H1 (cell line): Measurements from ENCODE around the gene LYSET. TPM values are rescaled to one million over a fixed set of nuclear protein-coding genes. Genes with fewer than 3 reads are reported as not detected.

ENCODE experiments used
- BACH1 ChIP-seq: IDR thresholded peaks from 2 replicates; pipeline ENCODE4 v1.6.1; 2012; ENCODE audit warnings: low read length, improper control_type of control experiment
- BRCA1 ChIP-seq: IDR thresholded peaks from 2 replicates; pipeline ENCODE4 v1.6.1; 2012; ENCODE audit warnings: low read depth, low read length, improper control_type of control experiment
- CBX5 ChIP-seq: fragments of 300-800, 300-1000 bp; sonication (generic); IDR thresholded peaks from 2 replicates; pipeline ENCODE4 v1.7.1; 2016; ENCODE audit warnings: antibody characterized with exemption, low read length, low read depth
- CBX8 ChIP-seq: fragments of 300-800, 300-1000 bp; sonication (generic); IDR thresholded peaks from 2 replicates; pipeline ENCODE4 v1.7.1; 2016; ENCODE audit warnings: low read depth, low read length, borderline replicate concordance
- CREB1 ChIP-seq: IDR thresholded peaks from 2 replicates; pipeline ENCODE4 v1.6.1; 2012; ENCODE audit warnings: inconsistent platforms
- E2F6 ChIP-seq: IDR thresholded peaks from 2 replicates; pipeline ENCODE4 v1.6.1; 2012; ENCODE audit warnings: inconsistent platforms
- EGR1 ChIP-seq: IDR thresholded peaks from 2 replicates; pipeline ENCODE4 v1.6.1; 2011; ENCODE audit warnings: low read depth, low read length, borderline replicate concordance
- EZH2 ChIP-seq: fragments of 200-600 bp; sonication (generic); IDR thresholded peaks from 2 replicates; pipeline ENCODE4 v1.7.1; 2012; ENCODE audit warnings: low read depth, mild to moderate bottlenecking, moderate library complexity, low read length, inconsistent platforms; ENCODE audit not compliant: severe bottlenecking
- GABPA ChIP-seq: IDR thresholded peaks from 2 replicates; pipeline ENCODE4 v1.6.1; 2011; ENCODE audit warnings: mild to moderate bottlenecking, low read length, moderate library complexity, borderline replicate concordance; ENCODE audit not compliant: insufficient read depth
- JUN ChIP-seq: IDR thresholded peaks from 2 replicates; pipeline ENCODE4 v1.6.1; 2011; ENCODE audit warnings: low read depth, mild to moderate bottlenecking, improper control_type of control experiment, low read length
- KDM4A ChIP-seq: IDR thresholded peaks from one replicate; pipeline ENCODE4 v1.7.1; 2012; ENCODE audit warnings: low read depth, mild to moderate bottlenecking, moderate library complexity, low read length, inconsistent platforms; ENCODE audit not compliant: severe bottlenecking
- NRF1 ChIP-seq: IDR thresholded peaks from 2 replicates; pipeline ENCODE4 v1.6.1; 2011; ENCODE audit warnings: mild to moderate bottlenecking, low read depth, low read length, improper control_type of control experiment
- POLR2AphosphoS5 ChIP-seq: IDR thresholded peaks from 2 replicates; pipeline ENCODE4 v1.6.1; 2011; ENCODE audit warnings: low read depth, low read length
- RAD21 ChIP-seq, 2 experiments: IDR thresholded peaks in 1 of 2; conservative IDR thresholded peaks in 1 of 2; 2 replicates each; pipeline ENCODE4 v1.6.1; 2011; ENCODE audit warnings: low read depth in 2 of 2, low read length in 2 of 2, improper control_type of control experiment in 1 of 2, inconsistent platforms in 1 of 2, mild to moderate bottlenecking in 1 of 2, moderate library complexity in 1 of 2
- RNF2 ChIP-seq: fragments of 200-900, 300-1000 bp; sonication (generic); IDR thresholded peaks from 2 replicates; pipeline ENCODE4 v1.7.1; 2016; ENCODE audit warnings: borderline replicate concordance, low read depth, mild to moderate bottlenecking, antibody characterized with exemption, low read length; ENCODE audit not compliant: poor library complexity, severe bottlenecking; ENCODE audit errors: missing control alignments
- SIRT6 ChIP-seq: IDR thresholded peaks from one replicate; pipeline ENCODE4 v1.7.1; 2012; ENCODE audit warnings: low read length, inconsistent platforms
- SIX5 ChIP-seq: IDR thresholded peaks from 2 replicates; pipeline ENCODE4 v1.6.1; 2011; ENCODE audit warnings: mild to moderate bottlenecking, low read depth, low read length
- SP1 ChIP-seq: IDR thresholded peaks from 2 replicates; pipeline ENCODE4 v1.6.1; 2011; ENCODE audit warnings: low read depth, low read length
- SP2 ChIP-seq: IDR thresholded peaks from 2 replicates; pipeline ENCODE4 v1.6.1; 2012; ENCODE audit warnings: mild to moderate bottlenecking, low read length, inconsistent platforms
- SP4 ChIP-seq: IDR thresholded peaks from 2 replicates; pipeline ENCODE4 v1.6.1; 2012; ENCODE audit warnings: low read length, inconsistent platforms
- TAF1 ChIP-seq: IDR thresholded peaks from 2 replicates; pipeline ENCODE4 v1.6.1; 2011; ENCODE audit warnings: mild to moderate bottlenecking, low read depth, low read length
- TAF7 ChIP-seq: optimal IDR thresholded peaks from 2 replicates; pipeline ENCODE3; 2011; ENCODE audit warnings: low read depth, mild to moderate bottlenecking, inconsistent platforms, low read length, moderate library complexity, borderline replicate concordance
- TCF12 ChIP-seq: IDR thresholded peaks from 2 replicates; pipeline ENCODE4 v1.6.1; 2011; ENCODE audit warnings: low read depth, mild to moderate bottlenecking, low read length
- USF2 ChIP-seq: IDR thresholded peaks from 2 replicates; pipeline ENCODE4 v1.6.1; 2011; ENCODE audit warnings: low read length, improper control_type of control experiment
- polyA plus RNA-seq, 7 experiments: library from polyadenylated mRNA; depleted of rRNA in 3 of 7; stranded (reverse) in 5 of 7; unstranded in 2 of 7; fragments of >200 nt in 5 of 7; fragments of 200-250 nt in 2 of 7; gene quantifications; 1 replicate in 5 of 7; 2 replicates in 1 of 7; 4 replicates in 1 of 7; pipeline versions ENCODE4 v1.2.1 to v1.2.3, GENCODE V29; 2011 to 2013; ENCODE audit warnings: missing spikeins in 2 of 7, mixed read lengths in 2 of 7
- total RNA-seq: library from RNA; stranded (reverse); fragmentation: NEBNext Ultra II Directional; extraction: Animal tissue kit (Norgen Biotek cat#: 25700); gene quantifications from 2 replicates; pipeline ENCODE4 v1.2.1, GENCODE V29; 2021

Gene LYSET
- total and polyA plus RNA-seq, 2 of the 8 experiments (the other 6 are each of a cell fraction or from before 2014, with no cell fraction given): 26.2 to 26.9 TPM

GRCh38 chr14:93206793-93207467 is 21.8 kb downstream of the LYSET start, which contains the start of the genes GON7 and UBR7 (continued):
- TF ChIP-seq USF2: no peak
- peak; percentile 59 for TF ChIP-seq POLR2AphosphoS5
- TF ChIP-seq CBX8: no peak
- peak; percentile 7; the same call in 1 of the 2 replicates for TF ChIP-seq SIX5
- no peak for TF ChIP-seq RNF2
- TF ChIP-seq SIRT6: no peak
- no peak for TF ChIP-seq JUN
- no peak for TF ChIP-seq NRF1
- peak; percentile 71; the same call in 1 of the 2 replicates for TF ChIP-seq GABPA
- TF ChIP-seq SP2: no peak
- TF ChIP-seq E2F6: peak; percentile 89
- no peak for TF ChIP-seq BACH1
- TF ChIP-seq TCF12: no peak
- TF ChIP-seq CBX5: no peak
- TF ChIP-seq TAF1: peak; percentile 73
- peak; percentile 73 for TF ChIP-seq EGR1
- peak; percentile 94 for TF ChIP-seq CREB1
- peak; percentile 58 for TF ChIP-seq TAF7
- TF ChIP-seq EZH2: peak; percentile 21
- no peak for TF ChIP-seq SP4
- no peak for TF ChIP-seq SP1
- peak; percentile 70 for TF ChIP-seq KDM4A
- no peak for TF ChIP-seq BRCA1
- TF ChIP-seq RAD21 (IDR thresholded peaks at IDR 0.05 in 1 of 2, conservative IDR thresholded peaks at IDR 0.05 in 1 of 2; ENCODE audit: low read depth in 2 of 2, low read length in 2 of 2): 0 out of 4 replicates have a peak, but pooled peaks of 1 of the 2 experiments have one; percentile 8
